Stimulated activated CD4-positive, alpha-beta T cell treated with anti-CD3 and anti-CD28 coated beads, TNF-alpha, amount 100 ng/mL, for 1 hour (primary cell): ENCODE results near the gene TRABD2B.

Experiments used
- DNase-seq, 3 donors: peaks; one replicate each; pipeline ENCODE4 v3.0.0-alpha.2; 2020; ENCODE audit warnings: low read depth in 3 of 3, low spot score in 1 of 3

The TRABD2B gene

GRCh38 chr1:47997289-47998200 lies at the start of gene TRABD2B:
TRABD2B (minus strand) TSS chr1:47997385.
- DNase-seq, result peak in 2 of 3 donors; percentile 23 to 64

GRCh38 chr1:48044311-48044710 lies 47.1 kb upstream of the TRABD2B start:
- no peak for DNase-seq

- DNase-seq, result no peak
Measured at GRCh38 chr1:48043622-48044021, 46.4 kb upstream of the TRABD2B start.

- no peak for DNase-seq
Measured at GRCh38 chr1:48040154-48040553, 43.0 kb upstream of the TRABD2B start.

GRCh38 chr1:48039088-48040054 lies 42.2 kb upstream of the TRABD2B start:
- no peak for DNase-seq

GRCh38 chr1:48038270-48038767 lies 41.1 kb upstream of the TRABD2B start:
- no peak for DNase-seq

GRCh38 chr1:48036710-48037355 lies 39.6 kb upstream of the TRABD2B start:
- no peak for DNase-seq

- DNase-seq, result no peak
Measured at GRCh38 chr1:48035371-48036141, 38.4 kb upstream of the TRABD2B start.

GRCh38 chr1:48033495-48034045 lies 36.4 kb upstream of the TRABD2B start:
- no peak for DNase-seq

- DNase-seq, result no peak
Measured at GRCh38 chr1:48031676-48032075, 34.5 kb upstream of the TRABD2B start.

- DNase-seq, result no peak
Measured at GRCh38 chr1:48030696-48031365, 33.6 kb upstream of the TRABD2B start.

GRCh38 chr1:48030211-48030610 lies 33.0 kb upstream of the TRABD2B start:
- DNase-seq, result no peak

GRCh38 chr1:48028218-48029069 lies 31.3 kb upstream of the TRABD2B start:
- DNase-seq, result no peak

- no peak for DNase-seq
Measured at GRCh38 chr1:48027533-48027835, 30.3 kb upstream of the TRABD2B start.

- DNase-seq, result no peak
Measured at GRCh38 chr1:48026701-48027532, 29.7 kb upstream of the TRABD2B start.

GRCh38 chr1:48026275-48026674 lies 29.1 kb upstream of the TRABD2B start:
- DNase-seq, result no peak

GRCh38 chr1:48025076-48025475 lies 27.9 kb upstream of the TRABD2B start:
- DNase-seq, result no peak

GRCh38 chr1:48023488-48023887 lies 26.3 kb upstream of the TRABD2B start:
- DNase-seq, result no peak
